LNCaP clone FGC (cell line): ENCODE data around the gene CHAF1B.
A peak's percentile ranks its signal among the peaks of the same experiment; 100 is the strongest.

Experiments
- DNase-seq: peaks from one replicate; pipeline ENCODE4 v3.0.0-alpha.2; 2011; ENCODE audit warnings: low read depth
- H3K4me3 ChIP-seq: 2 replicates; pipeline ENCODE4 v1.5.1; 2011; ENCODE audit warnings: mild to moderate bottlenecking, low read depth, low read length, control low read depth
- CTCF ChIP-seq: IDR thresholded peaks from 2 replicates; pipeline ENCODE4 v1.5.1; 2012; ENCODE audit warnings: mild to moderate bottlenecking; ENCODE audit not compliant: control insufficient read depth, insufficient read depth; ENCODE audit errors: extremely low read depth

CHAF1B gene

GRCh38 chr21:36419241-36419640 lies 34.0 kb downstream of the CHAF1B start:
- TF ChIP-seq CTCF: no peak
- H3K4me3 ChIP-seq: no peak overlapping the region
- no peak for DNase-seq

GRCh38 chr21:36419996-36420395 lies 34.8 kb downstream of the CHAF1B start:
- H3K4me3 ChIP-seq: no peak overlapping the region
- peak; percentile 92 for TF ChIP-seq CTCF
- DNase-seq: peak; percentile 81

GRCh38 chr21:36420571-36421339 lies 35.6 kb downstream of the CHAF1B start:
- H3K4me3 ChIP-seq: no peak overlapping the region
- no peak for TF ChIP-seq CTCF
- no peak for DNase-seq

- TF ChIP-seq CTCF: peak; percentile 60
- DNase-seq: peak; percentile 10
- H3K4me3 ChIP-seq: no peak overlapping the region
These were observed 37.3 kb downstream of the CHAF1B start for GRCh38 chr21:36422279-36423098.

GRCh38 chr21:36423771-36424433 lies 38.7 kb downstream of the CHAF1B start:
- TF ChIP-seq CTCF: no peak
- H3K4me3 ChIP-seq: no peak overlapping the region
- DNase-seq: no peak

GRCh38 chr21:36424592-36424991 lies 39.4 kb downstream of the CHAF1B start:
- no peak for TF ChIP-seq CTCF
- H3K4me3 ChIP-seq: no peak overlapping the region
- DNase-seq: no peak
